NAMALWA (cell line): Measurements from ENCODE around the gene TOMM20.

Experiments
- DNase-seq: peaks from one replicate; pipeline ENCODE4 v3.0.0-alpha.2; 2015; ENCODE audit warnings: low spot score

The TOMM20 gene

DNA sequence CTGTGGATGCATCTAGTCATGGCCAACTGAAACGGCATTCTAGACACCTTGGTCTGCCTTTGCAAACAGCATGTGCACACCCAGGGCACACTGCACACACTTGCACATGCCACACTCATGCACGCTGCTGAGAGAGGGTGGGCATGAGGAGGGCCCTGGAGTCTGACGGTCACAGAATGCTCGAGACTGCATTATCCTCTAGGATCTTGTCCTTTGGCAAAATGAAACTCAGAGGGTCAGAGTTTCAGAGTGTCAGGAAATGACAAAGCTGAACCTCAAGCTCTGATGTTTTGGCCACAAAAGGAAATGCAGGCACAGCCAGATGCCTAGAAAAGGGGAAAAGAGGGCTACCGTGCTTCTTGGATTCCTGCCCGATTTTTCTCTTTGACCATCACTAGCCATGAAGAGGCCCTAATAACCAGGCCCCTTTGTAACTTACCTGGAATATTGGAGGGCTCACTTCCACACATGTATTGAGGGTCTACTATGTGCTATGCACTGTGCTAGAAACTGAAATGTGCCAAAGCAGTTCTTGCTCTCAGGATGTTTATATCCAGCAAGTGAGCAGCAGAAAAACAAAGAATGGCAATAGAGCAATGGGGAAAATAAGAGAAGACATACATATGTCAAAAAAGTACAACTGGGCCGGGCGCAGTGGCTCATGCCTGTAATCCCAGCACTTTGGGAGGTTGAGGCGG is 65.4 kb downstream of the TOMM20 start:
- no peak for DNase-seq

DNA sequence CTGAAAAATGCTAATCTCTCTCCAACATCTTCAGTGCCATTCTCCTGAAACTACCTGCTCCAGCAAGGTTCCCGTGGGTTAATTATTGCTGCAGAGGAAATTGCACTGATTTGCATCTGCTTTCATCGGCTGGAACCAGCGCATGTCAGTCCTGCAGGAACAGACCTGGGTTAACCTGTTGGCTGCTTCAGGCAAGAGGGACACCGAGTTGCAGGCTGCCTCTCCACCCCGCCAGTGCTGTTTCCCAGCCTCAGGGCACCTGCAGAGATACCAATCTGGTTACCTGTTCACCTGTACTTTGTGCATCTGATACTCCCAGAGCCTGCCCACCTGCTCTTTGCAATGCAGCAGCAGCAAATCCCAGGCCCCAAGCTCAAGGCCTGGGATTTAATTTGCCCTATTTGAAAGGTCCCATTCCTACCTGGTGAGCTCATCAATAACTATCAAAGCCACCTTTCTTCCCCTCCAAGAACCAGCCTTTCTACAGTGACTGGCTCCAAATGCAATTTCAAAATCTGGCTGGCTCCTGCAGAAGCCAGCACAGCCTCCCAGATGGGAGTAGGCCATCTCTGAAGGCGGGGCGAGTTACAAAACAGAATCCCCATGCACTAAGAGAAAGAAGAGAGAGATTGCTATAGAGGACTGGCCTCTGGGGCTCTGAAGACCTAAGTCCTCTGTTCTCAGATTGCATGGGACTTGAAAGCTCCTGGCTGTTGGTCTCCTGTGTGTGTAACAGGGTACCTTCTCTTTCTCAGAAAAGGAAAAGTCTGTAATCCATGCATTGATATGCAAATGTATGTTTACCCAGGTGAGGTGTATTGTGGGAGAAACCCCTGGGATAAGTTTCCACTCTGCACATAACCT is 67.8 kb downstream of the TOMM20 start:
- no peak for DNase-seq
